Measurements from ENCODE around the gene PARD3. TPM values are rescaled to one million over a fixed set of nuclear protein-coding genes. Genes with fewer than 3 reads are reported as not detected.

PARD3 gene
- total and polyA plus RNA-seq, 10 of the 15 experiments (the other 5 are each of a cell fraction or from before 2014, with no cell fraction given), result 2.6 to 43.1 (median 13.9) TPM

DNA sequence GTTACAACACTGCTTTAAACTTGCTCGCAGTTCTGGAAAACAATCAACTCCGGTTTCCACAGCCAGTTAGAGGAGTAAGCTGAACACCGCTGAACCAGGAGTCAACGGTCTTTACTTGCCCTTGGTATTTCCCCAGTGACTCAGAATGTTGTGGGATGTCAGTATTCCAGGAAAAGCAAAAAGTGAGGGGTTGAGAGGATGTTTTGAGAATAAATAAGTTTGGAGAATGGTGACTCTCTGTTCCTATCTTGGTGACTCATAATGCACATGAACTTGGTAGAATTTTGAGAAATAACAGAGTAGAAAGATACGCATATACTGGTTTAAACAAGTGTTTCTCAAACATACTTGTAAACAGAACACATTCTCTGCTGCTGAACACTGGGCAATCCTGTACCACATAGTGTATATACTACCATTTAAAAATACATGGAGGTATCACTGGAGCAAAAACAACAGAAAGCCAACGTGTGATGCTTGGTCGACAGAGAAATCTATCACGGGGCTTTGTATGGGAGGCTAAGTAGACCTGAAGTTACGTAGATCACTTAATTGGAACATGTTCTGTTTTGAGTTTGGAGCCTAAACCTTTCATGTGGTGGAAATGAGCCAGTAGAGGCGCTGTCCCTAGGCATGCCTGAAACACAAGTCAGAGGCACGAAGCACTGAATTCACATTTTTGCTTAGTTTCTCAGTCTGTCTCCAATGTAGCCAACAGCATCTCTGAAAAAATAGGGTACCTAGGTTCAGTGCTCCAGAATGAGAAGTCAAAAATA, 534.3 kb downstream of the PARD3 start:
- no peak for FAIRE-seq
- ChIA-PET RAD21 (ENCODE audit: unreplicated experiment) (interaction anchor here (1.3 kb wide), 1 partner anchor 14 kb away, joined by 3 read pairs; no protein-coding TSS in a partner anchor), CTCF (interaction anchor here (1.0 kb wide), 1 partner anchor 17 kb away, joined by 3 read pairs; no protein-coding TSS in a partner anchor), SMC1A (ENCODE audit: uncharacterized antibody, unreplicated experiment) (interaction anchor here (0.9 to 1.9 kb wide), 4 partner anchors 15 to 73 kb away, joined by 3 to 9 read pairs (median 3); no protein-coding TSS in a partner anchor), POLR2A (interaction anchor here (0.5 kb wide), 1 partner anchor 319 kb away, joined by 3 read pairs; no protein-coding TSS in a partner anchor)
- H3K36me3 ChIP-seq (ENCODE audit: control insufficient read depth in 2 of 2, insufficient read depth in 2 of 2, low read length in 1 of 2), result no peaks in the 10 kb centered on the region
- no peak overlapping the region for H3K9ac ChIP-seq (ENCODE audit: control insufficient read depth, insufficient read depth, low read length)
- H3K79me2 ChIP-seq (ENCODE audit: control insufficient read depth, insufficient read depth, low read length), result no peaks in the 10 kb centered on the region
- no peak overlapping the region for H3K4me2 ChIP-seq (ENCODE audit: control insufficient read depth, insufficient read depth)
- H3K4me1 ChIP-seq (ENCODE audit: control insufficient read depth, insufficient read depth, low read length), result no peaks in the 10 kb centered on the region
- intact Hi-C loops (cut with micrococcal nuclease; ENCODE audit: unreplicated experiment), result no loop called here
- no peaks in the 10 kb centered on the region for H3K9me3 ChIP-seq (replicated peaks; ENCODE audit: control insufficient read depth, insufficient read depth, low read length)
- peak; percentile 65 for ATAC-seq
- H3K4me3 ChIP-seq, result no peak overlapping the region
- in situ Hi-C loops (cut with MboI), result no loop called here
- no peak overlapping the region for H2AFZ ChIP-seq (ENCODE audit: control insufficient read depth, low read depth, low read length)
- no peaks in the 10 kb centered on the region for H3K27me3 ChIP-seq (replicated peaks in 1 of 2; ENCODE audit: control insufficient read depth in 2 of 2, insufficient read depth in 2 of 2, low read length in 1 of 2)
- TF ChIP-seq IKZF2 (IDR thresholded peaks at IDR 0.05), result 0 out of 4 replicates have a peak, but pooled peaks of 1 of the 2 experiments have one; percentile 16
- no peak for TF ChIP-seq CHD2 (IDR thresholded peaks at IDR 0.05; ENCODE audit: borderline replicate concordance, low read depth, low read length)
- TF ChIP-seq MTA3 (IDR thresholded peaks at IDR 0.05; ENCODE audit: borderline replicate concordance, low read length), result no peak
- TF ChIP-seq ZNF622 (IDR thresholded peaks at IDR 0.05), result no peak
- TF ChIP-seq, protein P1, sequence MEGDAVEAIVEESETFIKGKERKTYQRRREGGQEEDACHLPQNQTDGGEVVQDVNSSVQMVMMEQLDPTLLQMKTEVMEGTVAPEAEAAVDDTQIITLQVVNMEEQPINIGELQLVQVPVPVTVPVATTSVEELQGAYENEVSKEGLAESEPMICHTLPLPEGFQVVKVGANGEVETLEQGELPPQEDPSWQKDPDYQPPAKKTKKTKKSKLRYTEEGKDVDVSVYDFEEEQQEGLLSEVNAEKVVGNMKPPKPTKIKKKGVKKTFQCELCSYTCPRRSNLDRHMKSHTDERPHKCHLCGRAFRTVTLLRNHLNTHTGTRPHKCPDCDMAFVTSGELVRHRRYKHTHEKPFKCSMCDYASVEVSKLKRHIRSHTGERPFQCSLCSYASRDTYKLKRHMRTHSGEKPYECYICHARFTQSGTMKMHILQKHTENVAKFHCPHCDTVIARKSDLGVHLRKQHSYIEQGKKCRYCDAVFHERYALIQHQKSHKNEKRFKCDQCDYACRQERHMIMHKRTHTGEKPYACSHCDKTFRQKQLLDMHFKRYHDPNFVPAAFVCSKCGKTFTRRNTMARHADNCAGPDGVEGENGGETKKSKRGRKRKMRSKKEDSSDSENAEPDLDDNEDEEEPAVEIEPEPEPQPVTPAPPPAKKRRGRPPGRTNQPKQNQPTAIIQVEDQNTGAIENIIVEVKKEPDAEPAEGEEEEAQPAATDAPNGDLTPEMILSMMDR (IDR thresholded peaks at IDR 0.05 in 2 of 3, conservative IDR thresholded peaks at IDR 0.05 in 1 of 3; ENCODE audit: control insufficient read depth in 2 of 3, extremely low read depth in 1 of 3, insufficient read depth in 1 of 3, low read depth in 3 of 3, low read length in 3 of 3), result peak in 2 of 3 experiments; percentile 4 to 36; a peak in 1 of 6 replicates
- TF ChIP-seq ZNF207 (IDR thresholded peaks at IDR 0.05; ENCODE audit: borderline replicate concordance), result no peak
- no peak for TF ChIP-seq SP1 (IDR thresholded peaks at IDR 0.05; ENCODE audit: low read depth, low read length)
- no peaks in the 10 kb centered on the region for H4K20me1 ChIP-seq (ENCODE audit: control insufficient read depth, insufficient read depth)
- no peak overlapping the region for H3K27ac ChIP-seq (ENCODE audit: control insufficient read depth, insufficient read depth)
- no TSS peak for BruUV-seq (replicated peaks)
- no peak for DNase-seq (ENCODE audit: low read depth, low spot score)
- WGBS (ENCODE audit: insufficient coverage, insufficient replicate concordance, low lambda C conversion rate, missing lambda C conversion rate), result 59% methylated on average over 11 of the region's 11 CpGs

Measured in GM12878 (cell line).